H1 (cell line): ENCODE results near the gene IL10RA. TPM values are rescaled to one million over a fixed set of nuclear protein-coding genes. Genes with fewer than 3 reads are reported as not detected.

Experiments
- CTCF ChIA-PET: fragments of 300-600 bp; sonication (Branson Sonifier 250); formaldehyde crosslinking; loops from one replicate; lab custom pipeline; 2021; ENCODE audit not compliant: partially characterized antibody; lab: Charles Lee
- POLR2A ChIA-PET: fragments of 300-600 bp; sonication (Branson Sonifier 250); formaldehyde crosslinking; loops from one replicate; lab custom pipeline; 2021; ENCODE audit warnings: inconsistent platforms; ENCODE audit not compliant: partially characterized antibody; lab: Charles Lee
- DNase-seq, 2 experiments: peaks; one replicate each; pipeline versions ENCODE4 v3.0.0 to v3.0.0-alpha.2; 2010 to 2022; ENCODE audit warnings: low spot score in 2 of 2, low read depth in 1 of 2, mixed read lengths in 1 of 2
- FAIRE-seq: peaks from 2 replicates; lab custom pipeline; 2011; peaks lifted over from hg19 to GRCh38; lab: Jason Lieb, UNC
- H2AFZ ChIP-seq: 2 replicates; pipeline ENCODE4 v1.8.1; 2012; ENCODE audit warnings: low read length, inconsistent platforms
- H2AK5ac ChIP-seq: 2 replicates; pipeline ENCODE4 v1.6.1; 2013; ENCODE audit warnings: low read depth, low read length
- H2BK120ac ChIP-seq: replicated peaks from 2 replicates; pipeline ENCODE3; 2013; ENCODE audit warnings: low read depth, low read length, inconsistent platforms
- H2BK12ac ChIP-seq: 2 replicates; pipeline ENCODE4 v1.6.1; 2013; ENCODE audit warnings: low read depth, low read length
- H2BK15ac ChIP-seq: 2 replicates; pipeline ENCODE4 v1.6.1; 2013; ENCODE audit warnings: low read length
- H2BK20ac ChIP-seq: 2 replicates; pipeline ENCODE4 v1.6.1; 2013; ENCODE audit warnings: low read length
- H2BK5ac ChIP-seq: 2 replicates; pipeline ENCODE4 v1.6.1; 2013; ENCODE audit warnings: low read depth, low read length
- H3K14ac ChIP-seq: 2 replicates; pipeline ENCODE4 v1.6.1; 2013; ENCODE audit warnings: inconsistent platforms; ENCODE audit not compliant: insufficient read length
- H3K18ac ChIP-seq: 2 replicates; pipeline ENCODE4 v1.6.1; 2013; ENCODE audit warnings: low read length; ENCODE audit errors: extremely low read depth
- H3K23ac ChIP-seq: 2 replicates; pipeline ENCODE4 v1.6.1; 2013; ENCODE audit warnings: inconsistent platforms; ENCODE audit not compliant: insufficient read length
- H3K23me2 ChIP-seq: 2 replicates; pipeline ENCODE4 v1.6.1; 2013; ENCODE audit warnings: low read depth, low read length
- H3K27ac ChIP-seq: 2 replicates; pipeline ENCODE4 v1.6.1; 2011; ENCODE audit warnings: low read depth, low read length, inconsistent platforms
- H3K27me3 ChIP-seq, 4 experiments: replicated peaks in 1 of 4; 1 replicate in 1 of 4; 2 replicates in 3 of 4; pipeline versions ENCODE4 v1.6.1 to v1.8.1; 2011 to 2013; ENCODE audit warnings: low read length in 3 of 4, mild to moderate bottlenecking in 3 of 4, inconsistent platforms in 2 of 4, mixed read lengths in 2 of 4, moderate library complexity in 1 of 4; ENCODE audit not compliant: control insufficient read depth in 3 of 4, insufficient read depth in 3 of 4; ENCODE audit errors: extremely low read depth in 1 of 4
- H3K36me3 ChIP-seq, 4 experiments: 2 replicates each; pipeline versions ENCODE4 v1.6.1 to v1.8.1; 2011 to 2013; ENCODE audit warnings: mild to moderate bottlenecking in 4 of 4, low read length in 3 of 4, moderate library complexity in 2 of 4, control low read depth in 1 of 4, inconsistent platforms in 1 of 4; ENCODE audit not compliant: insufficient read depth in 4 of 4, control insufficient read depth in 2 of 4
- H3K4ac ChIP-seq: replicated peaks from 2 replicates; pipeline ENCODE3; 2013; ENCODE audit warnings: low read length, low read depth, mixed read lengths, inconsistent platforms; ENCODE audit not compliant: insufficient read length
- H3K4me1 ChIP-seq, 4 experiments: replicated peaks in 1 of 4; 1 replicate in 1 of 4; 2 replicates in 3 of 4; pipeline versions ENCODE4 v1.6.1 to v1.8.1; 2011 to 2013; ENCODE audit warnings: low read length in 3 of 4, inconsistent platforms in 2 of 4, mixed read lengths in 1 of 4; ENCODE audit not compliant: insufficient read depth in 4 of 4, control insufficient read depth in 3 of 4
- H3K4me2 ChIP-seq, 2 experiments: 2 replicates each; pipeline versions ENCODE4 v1.6.1 to v1.8.1; 2011 to 2013; ENCODE audit warnings: low read depth in 2 of 2, low read length in 2 of 2, control low read depth in 1 of 2, inconsistent platforms in 1 of 2, mild to moderate bottlenecking in 1 of 2; ENCODE audit not compliant: insufficient read depth in 1 of 2
- H3K4me3 ChIP-seq, 4 experiments: fragments of 200-600, 300-600 bp in 1 of 4; sonication (generic), shearing (Covaris generic), sonication (Bioruptor Twin) in 1 of 4; 2 replicates each; pipeline versions ENCODE4 v1.5.1 to v1.8.1; 2011 to 2016; ENCODE audit warnings: low read length in 4 of 4, low read depth in 3 of 4, control low read depth in 2 of 4, inconsistent platforms in 2 of 4, mild to moderate bottlenecking in 2 of 4, mixed read lengths in 1 of 4, moderate library complexity in 1 of 4; ENCODE audit not compliant: insufficient read depth in 2 of 4; ENCODE audit errors: extremely low read depth in 1 of 4
- H3K56ac ChIP-seq: replicated peaks from 2 replicates; pipeline ENCODE3; 2013; ENCODE audit warnings: low read depth, mild to moderate bottlenecking, mixed read lengths, low read length, inconsistent platforms; ENCODE audit not compliant: insufficient read length
- H3K79me1 ChIP-seq: 2 replicates; pipeline ENCODE4 v1.6.1; 2013; ENCODE audit warnings: low read depth, low read length, control low read depth
- H3K79me2 ChIP-seq, 2 experiments: 2 replicates each; pipeline versions ENCODE4 v1.6.1 to v1.8.1; 2012 to 2013; ENCODE audit warnings: low read length in 2 of 2, mild to moderate bottlenecking in 2 of 2, inconsistent platforms in 1 of 2; ENCODE audit not compliant: insufficient read depth in 2 of 2, control insufficient read depth in 1 of 2
- H3K9ac ChIP-seq, 4 experiments: replicated peaks in 1 of 4; 1 replicate in 1 of 4; 2 replicates in 3 of 4; pipeline versions ENCODE4 v1.6.1 to v1.8.1; 2011 to 2013; ENCODE audit warnings: low read depth in 3 of 4, low read length in 3 of 4, control low read depth in 2 of 4, mild to moderate bottlenecking in 2 of 4, moderate library complexity in 2 of 4, inconsistent platforms in 1 of 4; ENCODE audit errors: extremely low read depth in 1 of 4
- H3K9me3 ChIP-seq, 2 experiments: 2 replicates each; pipeline versions ENCODE4 v1.6.1 to v1.8.1; 2012 to 2013; ENCODE audit warnings: mild to moderate bottlenecking in 2 of 2, moderate library complexity in 2 of 2, control low read depth in 1 of 2, inconsistent platforms in 1 of 2, low read depth in 1 of 2, low read length in 1 of 2, mixed read lengths in 1 of 2; ENCODE audit not compliant: insufficient read depth in 2 of 2
- H4K20me1 ChIP-seq, 2 experiments: replicated peaks in 1 of 2; 2 replicates each; pipeline versions ENCODE3 to v1.8.1; 2011 to 2013; ENCODE audit warnings: inconsistent platforms in 2 of 2, low read length in 2 of 2, mild to moderate bottlenecking in 1 of 2; ENCODE audit not compliant: insufficient read depth in 2 of 2, control insufficient read depth in 1 of 2
- H4K5ac ChIP-seq: 2 replicates; pipeline ENCODE4 v1.6.1; 2013; ENCODE audit warnings: low read length, low read depth, mixed read lengths, inconsistent platforms; ENCODE audit not compliant: insufficient read length
- H4K8ac ChIP-seq: 2 replicates; pipeline ENCODE4 v1.8.0; 2013; ENCODE audit warnings: mild to moderate bottlenecking, moderate library complexity, low read length, inconsistent platforms; ENCODE audit not compliant: insufficient read depth; ENCODE audit errors: extremely low read depth
- H4K91ac ChIP-seq: replicated peaks from 2 replicates; pipeline ENCODE3; 2013; ENCODE audit warnings: low read length, mixed read lengths, inconsistent platforms; ENCODE audit not compliant: insufficient read length
- CHD1 ChIP-seq: IDR thresholded peaks from 2 replicates; pipeline ENCODE4 v1.6.1; 2012; ENCODE audit warnings: low read depth, low read length, improper control_type of control experiment
- EZH2 ChIP-seq: fragments of 200-600 bp; sonication (generic); IDR thresholded peaks from 2 replicates; pipeline ENCODE4 v1.7.1; 2012; ENCODE audit warnings: low read depth, mild to moderate bottlenecking, moderate library complexity, low read length, inconsistent platforms; ENCODE audit not compliant: severe bottlenecking
- WGBS, 2 experiments: shearing (Covaris generic) in 1 of 2; methylation state at CpG; one replicate each; pipeline versions ENCODE4 v1.1.6 to v1.1.7; 2013 to 2015; ENCODE audit warnings: low lambda C conversion rate in 2 of 2, mixed read lengths in 2 of 2, inconsistent platforms in 1 of 2, low coverage in 1 of 2, missing lambda C conversion rate in 1 of 2; ENCODE audit not compliant: insufficient replicate concordance in 2 of 2, insufficient coverage in 1 of 2, insufficient read length in 1 of 2; ENCODE audit errors: extremely low coverage in 1 of 2, missing lambda C conversion rate in 1 of 2; 5-methylcytosine and 5-hydroxymethylcytosine counted together
- polyA plus RNA-seq, 7 experiments: library from polyadenylated mRNA; depleted of rRNA in 3 of 7; stranded (reverse) in 5 of 7; unstranded in 2 of 7; fragments of >200 nt in 5 of 7; fragments of 200-250 nt in 2 of 7; gene quantifications; 1 replicate in 5 of 7; 2 replicates in 1 of 7; 4 replicates in 1 of 7; pipeline versions ENCODE4 v1.2.1 to v1.2.3, GENCODE V29; 2011 to 2013; ENCODE audit warnings: missing spikeins in 2 of 7, mixed read lengths in 2 of 7
- total RNA-seq: library from RNA; stranded (reverse); fragmentation: NEBNext Ultra II Directional; extraction: Animal tissue kit (Norgen Biotek cat#: 25700); gene quantifications from 2 replicates; pipeline ENCODE4 v1.2.1, GENCODE V29; 2021

The IL10RA gene
- total and polyA plus RNA-seq, 2 of the 8 experiments (the other 6 are each of a cell fraction or from before 2014, with no cell fraction given), result 0.05 to 0.11 TPM

DNA sequence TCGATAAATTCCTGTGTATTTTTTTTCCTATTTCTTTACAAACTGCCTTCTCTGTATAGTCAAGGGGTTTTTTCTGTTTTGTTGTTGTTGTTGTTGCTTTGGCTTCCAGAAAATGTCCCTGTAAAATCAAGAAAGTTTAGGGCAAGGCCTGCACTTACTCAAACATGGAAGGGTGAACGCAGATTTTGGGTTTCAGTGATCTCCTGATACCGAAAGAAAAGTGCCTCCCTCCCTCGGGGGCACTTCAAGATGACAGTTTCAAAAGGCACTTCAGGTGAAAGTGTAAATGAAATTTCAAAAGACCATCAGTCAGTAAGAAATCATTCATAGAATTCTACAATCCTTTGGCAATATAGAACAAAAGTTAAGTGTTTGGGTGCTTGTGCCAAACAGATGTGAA is 47.2 kb downstream of the IL10RA start:
- Histone ChIP-seq H3K56ac (no peak overlapping the region), H3K79me2 (no peaks in the 10 kb centered on the region), H2BK20ac (no peak overlapping the region), H2BK15ac (no peak overlapping the region), H4K20me1 (no peaks in the 10 kb centered on the region), H2BK5ac (no peak overlapping the region), H3K27ac (no peak overlapping the region), H3K36me3 (no peaks in the 10 kb centered on the region), H3K4ac (no peak overlapping the region), H3K18ac (no peak overlapping the region), H2AK5ac (no peak overlapping the region), H3K9ac (no peak overlapping the region), H3K4me3 (no peak overlapping the region), H3K23ac (no peak overlapping the region), H4K8ac (no peak overlapping the region), H3K9me3 (no peaks in the 10 kb centered on the region), H3K4me2 (no peak overlapping the region), H3K23me2 (no peaks in the 10 kb centered on the region), H2BK120ac (no peak overlapping the region), H3K4me1 (no peaks in the 10 kb centered on the region), H4K91ac (no peak overlapping the region), H4K5ac (no peak overlapping the region), H2BK12ac (no peak overlapping the region), H3K27me3 (no peaks in the 10 kb centered on the region), H3K14ac (no peak overlapping the region), H3K79me1 (no peaks in the 10 kb centered on the region), H2AFZ (no peak overlapping the region)
- TF ChIP-seq EZH2 (no peak), CHD1 (no peak)
- FAIRE-seq (no peak), DNase-seq (no peak)
- CTCF ChIA-PET, result interaction anchor here (1.0 kb wide), 1 partner anchor 8 kb away, joined by 3 read pairs; no protein-coding TSS in a partner anchor
- WGBS, 2 experiments, result 95% methylated on average over 4 of the region's 4 CpGs; no CpG with 5 or more reads in 1 of the 2 experiments
- POLR2A ChIA-PET, result no interaction called here
